ENCODE measurements around the gene SUFU. TPM values are rescaled to one million over a fixed set of nuclear protein-coding genes. Genes with fewer than 3 reads are reported as not detected.

SUFU gene
- total RNA-seq, 1 experiment from 2014 or later = 10.6 TPM

- POLR2A ChIA-PET = interaction anchor here (1.8 kb wide), 1 partner anchor 14 kb away, joined by 12 read pairs; no protein-coding TSS in a partner anchor
- TSS peak; percentile 20 for BruUV-seq (replicated peaks)
- CTCF ChIA-PET = interaction anchor here (1.5 to 2.2 kb wide), 4 partner anchors 14 to 193 kb away, joined by 3 to 11 read pairs (median 6); no protein-coding TSS in a partner anchor
Measured at GRCh38 chr10:102643336-102644065, 139.7 kb downstream of the SUFU start.

GRCh38 chr10:102644066-102644645 lies 140.4 kb downstream of the SUFU start, which contains the start of gene TRIM8:
TSS of gene TRIM8 (plus strand) at chr10:102644479. CDS start at chr10:102644618, 139 bp downstream.
- Mint-ChIP-seq H3K4me3 (ENCODE audit: unreplicated experiment) (peak within 1 kb of the TSS; percentile 92), H3K27ac (ENCODE audit: unreplicated experiment) (peak within 1 kb of the TSS; percentile 84), H3K9me3 (ENCODE audit: unreplicated experiment) (no peaks in the 10 kb centered on the region), H3K4me1 (ENCODE audit: low read depth, unreplicated experiment) (peaks cover 18% of the 10 kb centered on the region), H3K36me3 (ENCODE audit: insufficient read depth, unreplicated experiment) (peaks cover 23% of the 10 kb centered on the region), H3K27me3 (ENCODE audit: insufficient read depth, unreplicated experiment) (no peaks in the 10 kb centered on the region)
- POLR2A ChIA-PET = interaction anchor here (0.5 to 0.8 kb wide), 2 partner anchors 16 to 70 kb away, joined by 3 to 9 read pairs; partner anchors contain the start of gene ARL3
- CTCF ChIA-PET = interaction anchor here (0.6 to 2.2 kb wide), 9 partner anchors 15 to 194 kb away, joined by 3 to 11 read pairs (median 5); partner anchors contain the start of genes ACTR1A and SUFU
- DNase-seq = peak; percentile 62 to 66
- intact Hi-C loops (cut with micrococcal nuclease; ENCODE audit: unreplicated experiment) = loop anchor here (2.0 kb wide), 1 partner anchor 35 kb away; no protein-coding TSS in a partner anchor
- Histone ChIP-seq H3K4me1 (peaks cover 11% of the 10 kb centered on the region), H3K36me3 (ENCODE audit: control insufficient read depth, insufficient read depth, low read length) (no peaks in the 10 kb centered on the region), H3K4me3 (ENCODE audit: low read depth, low read length) (peak within 1 kb of the TSS; percentile 74), H3K9me3 (no peaks in the 10 kb centered on the region), H3K27me3 (replicated peaks; ENCODE audit: control insufficient read depth, insufficient read depth, low read length) (no peaks in the 10 kb centered on the region)
- no peak for TF ChIP-seq CTCF (IDR thresholded peaks at IDR 0.05; ENCODE audit: insufficient read depth in 1 of 2, low read depth in 1 of 2, low read length in 1 of 2, severe bottlenecking in 1 of 2, unreplicated experiment in 1 of 2)
- BruUV-seq (replicated peaks) = no TSS peak

More at GRCh38 chr10:102643336-102644065, 139.7 kb downstream of the SUFU start:
- Histone ChIP-seq H3K4me3 (ENCODE audit: low read depth, low read length) (peak overlapping the region; percentile 74), H3K9me3 (no peaks in the 10 kb centered on the region), H3K36me3 (ENCODE audit: control insufficient read depth, insufficient read depth, low read length) (no peaks in the 10 kb centered on the region), H3K4me1 (peaks cover 11% of the 10 kb centered on the region), H3K27me3 (replicated peaks; ENCODE audit: control insufficient read depth, insufficient read depth, low read length) (no peaks in the 10 kb centered on the region)
- TF ChIP-seq CTCF (IDR thresholded peaks at IDR 0.05; ENCODE audit: insufficient read depth in 1 of 2, low read depth in 1 of 2, low read length in 1 of 2, severe bottlenecking in 1 of 2, unreplicated experiment in 1 of 2) = no peak
- Mint-ChIP-seq H3K27me3 (ENCODE audit: insufficient read depth, unreplicated experiment) (no peaks in the 10 kb centered on the region), H3K9me3 (ENCODE audit: unreplicated experiment) (no peaks in the 10 kb centered on the region), H3K27ac (ENCODE audit: unreplicated experiment) (peak overlapping the region; percentile 78), H3K36me3 (ENCODE audit: insufficient read depth, unreplicated experiment) (peaks cover 23% of the 10 kb centered on the region), H3K4me3 (ENCODE audit: unreplicated experiment) (peak overlapping the region; percentile 92), H3K4me1 (ENCODE audit: low read depth, unreplicated experiment) (peaks cover 18% of the 10 kb centered on the region)
- DNase-seq = peak; percentile 71 to 74
- intact Hi-C loops (cut with micrococcal nuclease; ENCODE audit: unreplicated experiment) = loop anchor here (1.0 to 2.0 kb wide), 2 partner anchors 28 to 35 kb away; no protein-coding TSS in a partner anchor
